GM12878 (cell line): Measurements from ENCODE around the gene ACSF3. TPM values are rescaled to one million over a fixed set of nuclear protein-coding genes. Genes with fewer than 3 reads are reported as not detected.

Source experiments
- BCL3 ChIP-seq: IDR thresholded peaks from 2 replicates; pipeline ENCODE4 v1.6.1; 2011; ENCODE audit warnings: borderline replicate concordance, low read depth, mild to moderate bottlenecking, moderate library complexity, low read length; ENCODE audit not compliant: insufficient read depth, poor library complexity, severe bottlenecking
- TCF7 ChIP-seq: IDR thresholded peaks from 2 replicates; pipeline ENCODE4 v1.6.1; 2014; ENCODE audit warnings: antibody characterized with exemption, borderline replicate concordance
- ZBTB11 ChIP-seq: fragments of 450-650 bp; formaldehyde crosslinking; IDR thresholded peaks from 2 replicates; pipeline ENCODE4 v1.5.0; 2022; ENCODE audit warnings: mild to moderate bottlenecking, missing genetic modification characterization
- polyA plus RNA-seq, 11 experiments: library from polyadenylated mRNA; depleted of rRNA in 4 of 11; unstranded in 6 of 11; stranded (reverse) in 5 of 11; fragments of >200 nt; fragmentation: Nextera tagmentation in 4 of 11; fragmentation: Illumina TruSeq in 1 of 11; extraction: Ambion mirVana in 4 of 11; extraction: Trizol in 1 of 11; gene quantifications; 1 replicate in 1 of 11; 2 replicates in 10 of 11; pipeline versions ENCODE4 v1.2.1 to v1.2.3, GENCODE V29; 2011 to 2016; ENCODE audit warnings: inconsistent platforms in 2 of 11, missing spikeins in 2 of 11, low read depth in 1 of 11
- total RNA-seq, 4 experiments: library from RNA; depleted of rRNA in 3 of 4; stranded (reverse); fragments of >200 nt in 3 of 4; fragmentation: Illumina TruSeq in 1 of 4; extraction: Trizol in 1 of 4; gene quantifications; 2 replicates each; pipeline versions ENCODE4 v1.2.1 to v1.2.3, GENCODE V29; 2013 to 2021
- TF ChIP-seq, protein P1 (sequence below): IDR thresholded peaks from 2 replicates; pipeline ENCODE4 v1.6.1; 2012; ENCODE audit warnings: mild to moderate bottlenecking, low read depth, low read length

ACSF3 gene
- total and polyA plus RNA-seq, 10 of the 15 experiments (the other 5 are each of a cell fraction or from before 2014, with no cell fraction given), result 1.0 to 44.4 (median 25.8) TPM

DNA sequence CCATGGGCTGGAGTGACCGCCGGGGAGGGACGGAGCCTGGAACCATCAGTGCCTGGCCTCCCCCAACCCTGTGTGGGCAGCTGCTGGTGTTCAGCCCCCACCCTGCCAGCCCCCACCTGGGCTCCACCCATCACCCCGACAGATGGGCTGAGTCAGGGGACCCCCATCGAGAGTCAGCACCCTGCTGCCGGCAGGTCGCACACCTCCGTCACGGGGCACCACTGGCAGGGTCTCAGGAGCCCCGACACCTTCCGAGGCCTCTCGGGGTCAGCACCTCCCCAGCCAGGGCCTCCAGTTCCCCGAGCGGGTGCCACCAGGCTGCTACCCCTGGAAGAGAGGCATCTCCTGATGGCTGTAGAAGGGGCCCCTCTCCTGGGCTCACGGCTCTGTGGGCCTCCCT, 38.3 kb upstream of the ACSF3 start (continued):
- TF ChIP-seq ZBTB11 (CRISPR knock-in tag), result no peak
- TF ChIP-seq BCL3, result no peak
- TF ChIP-seq TCF7, result no peak
- TF ChIP-seq, protein P1, sequence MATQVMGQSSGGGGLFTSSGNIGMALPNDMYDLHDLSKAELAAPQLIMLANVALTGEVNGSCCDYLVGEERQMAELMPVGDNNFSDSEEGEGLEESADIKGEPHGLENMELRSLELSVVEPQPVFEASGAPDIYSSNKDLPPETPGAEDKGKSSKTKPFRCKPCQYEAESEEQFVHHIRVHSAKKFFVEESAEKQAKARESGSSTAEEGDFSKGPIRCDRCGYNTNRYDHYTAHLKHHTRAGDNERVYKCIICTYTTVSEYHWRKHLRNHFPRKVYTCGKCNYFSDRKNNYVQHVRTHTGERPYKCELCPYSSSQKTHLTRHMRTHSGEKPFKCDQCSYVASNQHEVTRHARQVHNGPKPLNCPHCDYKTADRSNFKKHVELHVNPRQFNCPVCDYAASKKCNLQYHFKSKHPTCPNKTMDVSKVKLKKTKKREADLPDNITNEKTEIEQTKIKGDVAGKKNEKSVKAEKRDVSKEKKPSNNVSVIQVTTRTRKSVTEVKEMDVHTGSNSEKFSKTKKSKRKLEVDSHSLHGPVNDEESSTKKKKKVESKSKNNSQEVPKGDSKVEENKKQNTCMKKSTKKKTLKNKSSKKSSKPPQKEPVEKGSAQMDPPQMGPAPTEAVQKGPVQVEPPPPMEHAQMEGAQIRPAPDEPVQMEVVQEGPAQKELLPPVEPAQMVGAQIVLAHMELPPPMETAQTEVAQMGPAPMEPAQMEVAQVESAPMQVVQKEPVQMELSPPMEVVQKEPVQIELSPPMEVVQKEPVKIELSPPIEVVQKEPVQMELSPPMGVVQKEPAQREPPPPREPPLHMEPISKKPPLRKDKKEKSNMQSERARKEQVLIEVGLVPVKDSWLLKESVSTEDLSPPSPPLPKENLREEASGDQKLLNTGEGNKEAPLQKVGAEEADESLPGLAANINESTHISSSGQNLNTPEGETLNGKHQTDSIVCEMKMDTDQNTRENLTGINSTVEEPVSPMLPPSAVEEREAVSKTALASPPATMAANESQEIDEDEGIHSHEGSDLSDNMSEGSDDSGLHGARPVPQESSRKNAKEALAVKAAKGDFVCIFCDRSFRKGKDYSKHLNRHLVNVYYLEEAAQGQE, result no peak
